ENCODE results near the gene PTGER2.

- no peak for TF ChIP-seq CTCF (IDR thresholded peaks at IDR 0.05)
- TF ChIP-seq EP300 (IDR thresholded peaks at IDR 0.05), result no peak
Measured at GRCh38 chr14:52319919-52320318, 5.8 kb downstream of the PTGER2 start.
